MM.1S (cell line): Measurements from ENCODE around the gene BDP1.
"Not testable (repeated sequence)": the region's sequence is repeated elsewhere in the genome, so short reads cannot be mapped to it uniquely, and the experiment has no call there.

ENCODE experiments used
- DNase-seq: peaks from one replicate; pipeline ENCODE4 v3.0.0-alpha.2; 2015
- H2AFZ ChIP-seq: fragments of 300-600 bp; sonication (generic); 2 replicates; pipeline ENCODE4 v1.6.0; 2016; ENCODE audit warnings: antibody characterized with exemption, low read length
- H3F3A ChIP-seq: fragments of 300-600 bp; sonication (generic); 2 replicates; pipeline ENCODE4 v1.6.1; 2016; ENCODE audit warnings: mild to moderate bottlenecking, antibody characterized with exemption, low read length, moderate library complexity, mixed read lengths; ENCODE audit not compliant: insufficient read depth
- H3K27ac ChIP-seq: fragments of 300-600 bp; sonication (generic); 2 replicates; pipeline ENCODE4 v1.5.1; 2016; ENCODE audit warnings: mild to moderate bottlenecking, low read length
- H3K27me3 ChIP-seq: fragments of 300-600 bp; sonication (generic); replicated peaks from 2 replicates; pipeline ENCODE4 v1.6.0; 2016; ENCODE audit warnings: low read length; ENCODE audit not compliant: insufficient read depth
- H3K36me3 ChIP-seq: fragments of 300-600 bp; sonication (generic); replicated peaks from 2 replicates; pipeline ENCODE4 v1.6.1; 2016; ENCODE audit warnings: mild to moderate bottlenecking, low read length, mixed read lengths; ENCODE audit not compliant: insufficient read depth
- H3K4me1 ChIP-seq: fragments of 300-600 bp; sonication (generic); 2 replicates; pipeline ENCODE4 v1.6.1; 2016; ENCODE audit warnings: low read length, mixed read lengths
- H3K4me2 ChIP-seq: fragments of 300-600 bp; sonication (generic); 2 replicates; pipeline ENCODE4 v1.6.0; 2016; ENCODE audit warnings: low read depth, low read length
- H3K4me3 ChIP-seq: fragments of 300-600 bp; sonication (generic); 2 replicates; pipeline ENCODE4 v1.5.1; 2016; ENCODE audit warnings: low read length, mixed read lengths
- H3K79me2 ChIP-seq: fragments of 300-600 bp; sonication (generic); 2 replicates; pipeline ENCODE4 v1.6.1; 2016; ENCODE audit warnings: mixed run types, low read length, mixed read lengths
- H3K9ac ChIP-seq: fragments of 300-600 bp; sonication (generic); 2 replicates; pipeline ENCODE4 v1.6.1; 2016; ENCODE audit warnings: low read length, mixed read lengths
- H3K9me2 ChIP-seq: fragments of 300-600 bp; sonication (generic); replicated peaks from 2 replicates; pipeline ENCODE4 v1.6.1; 2016; ENCODE audit warnings: mild to moderate bottlenecking, low read length, mixed read lengths; ENCODE audit not compliant: insufficient read depth
- H3K9me3 ChIP-seq: fragments of 300-600 bp; sonication (generic); replicated peaks from 2 replicates; pipeline ENCODE4 v1.6.1; 2016; ENCODE audit warnings: mild to moderate bottlenecking, low read length, mixed read lengths; ENCODE audit not compliant: insufficient read depth
- H4K20me1 ChIP-seq: fragments of 300-600 bp; sonication (generic); 2 replicates; pipeline ENCODE4 v1.6.1; 2016; ENCODE audit warnings: mild to moderate bottlenecking, low read length, moderate library complexity, mixed read lengths; ENCODE audit not compliant: insufficient read depth

BDP1 gene

DNA sequence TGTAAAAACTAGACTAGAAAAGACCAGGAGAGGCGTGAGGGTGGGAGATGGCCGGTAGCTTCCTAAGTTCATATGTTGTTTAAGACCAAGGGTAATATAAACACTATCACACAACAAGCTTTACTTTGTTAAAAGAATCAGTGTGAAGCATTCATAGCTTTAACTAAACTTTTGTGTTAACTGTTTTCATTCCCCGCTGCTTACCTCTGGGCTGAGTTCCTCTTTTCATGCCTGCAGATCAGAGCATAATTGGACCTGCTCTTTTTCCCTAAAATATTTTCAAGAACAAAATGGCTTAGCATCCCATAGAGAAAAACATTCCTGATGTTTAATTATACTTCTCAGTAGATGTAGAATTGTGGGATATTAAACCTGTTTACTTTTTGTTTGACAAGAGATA, 23.0 kb upstream of the BDP1 start:
- H2AFZ ChIP-seq, H3K4me1 ChIP-seq, H3K9ac ChIP-seq, H3K4me3 ChIP-seq, H4K20me1 ChIP-seq, H3F3A ChIP-seq, H3K79me2 ChIP-seq, H3K27ac ChIP-seq, H3K4me2 ChIP-seq, H3K27me3 ChIP-seq, H3K9me3 ChIP-seq, H3K9me2 ChIP-seq, H3K36me3 ChIP-seq, DNase-seq: not testable (repeated sequence)

DNA sequence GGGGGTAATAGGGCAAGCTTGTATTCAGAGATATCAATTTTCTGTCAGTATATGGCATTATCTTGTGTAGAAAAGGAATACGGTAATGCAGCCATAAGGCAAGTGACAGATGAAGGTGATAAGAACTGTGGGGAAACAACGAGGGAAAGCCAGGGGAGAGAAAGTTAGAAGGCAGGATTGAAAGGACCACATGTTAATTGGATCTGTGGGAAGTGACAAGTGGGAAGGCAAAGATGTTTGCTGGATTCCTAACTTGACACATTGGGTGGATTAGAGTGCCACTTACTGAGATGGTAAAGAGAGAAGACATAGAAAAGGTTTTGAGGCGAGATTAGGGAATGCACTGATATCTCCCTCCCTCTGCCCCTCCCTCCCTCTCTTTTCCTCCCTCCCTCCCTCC, 20.6 kb upstream of the BDP1 start:
- not testable (repeated sequence) for H3K4me3 ChIP-seq, DNase-seq, H4K20me1 ChIP-seq, H3K9me3 ChIP-seq, H3K36me3 ChIP-seq, H3K27me3 ChIP-seq, H2AFZ ChIP-seq, H3K4me1 ChIP-seq, H3K79me2 ChIP-seq, H3K4me2 ChIP-seq, H3F3A ChIP-seq, H3K9me2 ChIP-seq, H3K9ac ChIP-seq, H3K27ac ChIP-seq

DNA sequence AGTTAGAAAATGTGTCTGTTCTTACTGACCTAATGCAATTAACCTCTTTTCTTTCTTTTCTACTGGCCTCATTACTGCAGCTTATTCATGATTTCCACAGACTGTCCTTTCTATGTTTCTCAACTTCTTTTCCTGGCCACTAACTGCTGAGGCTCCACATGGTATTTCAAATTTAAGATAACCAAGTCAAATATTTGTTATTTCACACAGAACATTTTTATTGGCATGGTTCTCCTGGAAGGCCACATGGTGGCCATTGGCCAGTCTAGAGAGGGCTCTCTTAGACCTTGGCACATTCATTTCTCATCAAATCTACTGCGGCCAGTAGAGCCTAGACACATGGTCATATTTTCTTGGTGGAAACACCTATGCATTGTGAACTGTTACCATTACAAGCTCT, 13.9 kb upstream of the BDP1 start:
- not testable (repeated sequence) for H3K9ac ChIP-seq, DNase-seq, H3K27me3 ChIP-seq, H3K4me1 ChIP-seq, H3K9me2 ChIP-seq, H3K4me2 ChIP-seq, H3K36me3 ChIP-seq, H3F3A ChIP-seq, H3K4me3 ChIP-seq, H4K20me1 ChIP-seq, H3K27ac ChIP-seq, H3K9me3 ChIP-seq, H3K79me2 ChIP-seq, H2AFZ ChIP-seq

DNA sequence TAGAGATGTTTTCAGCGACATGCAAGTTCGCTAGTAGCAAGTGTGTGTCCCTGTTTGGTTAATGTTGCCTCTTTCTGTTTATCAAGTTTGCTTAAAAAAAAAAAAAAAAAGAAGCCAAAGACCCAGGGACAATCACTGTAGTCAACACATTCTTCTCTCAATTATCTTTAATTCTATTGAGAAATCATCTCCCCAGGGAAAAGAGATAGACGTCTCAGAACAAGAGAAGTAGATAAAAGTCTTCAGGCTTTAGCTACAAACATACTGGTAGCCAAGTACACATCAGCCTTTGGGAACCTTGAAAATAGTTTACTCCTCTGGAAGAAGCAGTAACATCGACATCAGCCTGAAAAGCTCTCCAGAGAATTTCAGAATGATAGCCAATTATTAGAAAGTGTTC, 11.6 kb upstream of the BDP1 start:
- not testable (repeated sequence) for H2AFZ ChIP-seq, H3K4me3 ChIP-seq, DNase-seq, H3F3A ChIP-seq, H3K9ac ChIP-seq, H3K79me2 ChIP-seq, H4K20me1 ChIP-seq, H3K36me3 ChIP-seq, H3K4me1 ChIP-seq, H3K9me3 ChIP-seq, H3K27me3 ChIP-seq, H3K4me2 ChIP-seq, H3K27ac ChIP-seq, H3K9me2 ChIP-seq

DNA sequence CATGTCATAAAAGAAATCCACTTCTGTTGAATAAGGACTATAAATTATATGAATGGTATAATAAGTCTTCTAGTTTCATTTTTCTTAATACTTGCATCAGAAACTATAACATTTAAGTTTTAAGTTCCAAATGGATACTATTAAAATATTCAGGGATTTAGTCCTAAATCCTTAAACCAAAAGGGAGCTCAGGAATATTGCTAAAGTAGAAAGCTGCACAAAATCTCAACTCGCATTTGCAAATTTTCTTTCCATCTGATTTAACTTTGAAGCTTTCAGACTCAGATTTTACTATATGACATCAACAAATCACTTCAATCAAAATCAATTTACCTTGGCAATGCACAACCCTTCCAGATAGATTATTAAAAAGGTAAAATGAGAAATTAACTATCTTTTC, 10.4 kb upstream of the BDP1 start:
- H3K4me2 ChIP-seq, DNase-seq, H3F3A ChIP-seq, H3K4me1 ChIP-seq, H3K9ac ChIP-seq, H2AFZ ChIP-seq, H3K9me3 ChIP-seq, H3K4me3 ChIP-seq, H3K27me3 ChIP-seq, H3K79me2 ChIP-seq, H3K9me2 ChIP-seq, H3K36me3 ChIP-seq, H3K27ac ChIP-seq, H4K20me1 ChIP-seq: not testable (repeated sequence)

DNA sequence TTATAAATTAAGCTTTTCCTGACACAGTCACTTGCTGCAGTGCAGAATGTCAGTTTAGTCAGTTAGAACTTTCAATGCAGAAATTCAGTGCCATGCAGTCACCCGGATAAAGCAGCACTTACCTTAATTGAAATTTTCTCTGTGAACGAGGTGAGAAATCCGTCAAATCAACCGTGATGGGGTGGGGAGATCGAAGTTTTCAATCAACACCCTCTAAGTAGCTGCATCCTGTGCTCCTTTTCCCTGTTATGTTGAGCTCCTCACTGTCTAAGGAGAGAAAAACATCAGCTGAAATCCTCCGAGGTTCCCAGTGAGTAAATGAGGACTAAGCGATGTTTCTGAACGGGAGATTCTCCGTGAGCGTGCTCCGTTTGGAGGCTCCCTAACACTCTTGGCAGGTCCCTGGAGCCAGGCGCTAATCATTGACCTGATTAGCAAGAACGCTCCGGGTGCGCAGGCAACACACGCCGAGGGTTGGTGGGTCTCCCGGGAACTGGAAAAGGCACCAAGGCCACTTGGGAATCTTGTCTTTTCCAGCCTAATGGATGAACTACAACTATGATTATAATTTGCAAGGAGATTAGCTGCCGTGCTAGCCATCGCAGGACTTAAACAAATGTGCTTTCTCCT, 9.8 kb upstream of the BDP1 start:
- H3K9me3 ChIP-seq, H2AFZ ChIP-seq, H3K4me1 ChIP-seq, H3F3A ChIP-seq, H3K9me2 ChIP-seq, H3K27ac ChIP-seq, H4K20me1 ChIP-seq, H3K36me3 ChIP-seq, H3K27me3 ChIP-seq, H3K9ac ChIP-seq, DNase-seq, H3K79me2 ChIP-seq, H3K4me2 ChIP-seq, H3K4me3 ChIP-seq: not testable (repeated sequence)

DNA sequence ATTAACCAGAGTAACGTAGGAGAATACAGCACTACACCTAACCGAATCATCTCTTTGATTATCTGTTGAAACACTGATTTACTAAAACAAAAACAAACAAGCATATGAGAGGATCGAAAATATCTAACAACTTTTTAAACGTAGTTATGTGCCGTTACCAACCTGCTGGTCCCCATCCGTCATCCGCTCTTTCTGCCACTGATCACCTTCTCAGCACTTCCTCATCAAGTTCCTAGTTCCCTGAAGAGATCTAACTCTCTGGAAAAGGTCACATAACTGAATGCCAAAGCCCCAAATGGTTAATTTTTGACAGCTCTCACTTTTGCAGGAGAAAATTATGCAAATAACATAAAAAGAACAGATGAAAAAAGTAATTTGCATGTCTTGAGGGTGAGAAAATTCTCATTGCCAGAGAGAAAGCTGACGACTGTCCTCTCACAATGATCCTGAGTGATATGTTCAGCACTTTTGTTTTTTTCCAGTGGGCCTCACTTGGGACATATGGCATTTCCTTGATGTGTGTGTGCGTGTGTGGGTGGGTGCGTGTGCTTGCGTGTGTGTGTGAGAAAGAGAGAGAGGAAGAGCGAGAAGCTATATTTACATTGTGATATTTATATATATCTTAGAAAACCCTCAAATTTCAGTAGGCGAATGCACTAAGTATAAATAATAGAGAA, 8.8 kb upstream of the BDP1 start:
- H4K20me1 ChIP-seq, H3K4me2 ChIP-seq, H2AFZ ChIP-seq, DNase-seq, H3K9me3 ChIP-seq, H3K9me2 ChIP-seq, H3F3A ChIP-seq, H3K27ac ChIP-seq, H3K4me3 ChIP-seq, H3K27me3 ChIP-seq, H3K79me2 ChIP-seq, H3K9ac ChIP-seq, H3K4me1 ChIP-seq, H3K36me3 ChIP-seq: not testable (repeated sequence)
